Astrocyte of the cerebellum (primary cell): ENCODE measurements around the gene EFL1.
"Not testable (repeated sequence)": the region's sequence is repeated elsewhere in the genome, so short reads cannot be mapped to it uniquely, and the experiment has no call there.

Experiments used
- DNase-seq: peaks from one replicate; pipeline ENCODE4 v3.0.0-alpha.2; 2011; ENCODE audit warnings: low read depth
- H3K4me3 ChIP-seq: 2 replicates; pipeline ENCODE4 v1.5.1; 2011; ENCODE audit warnings: mild to moderate bottlenecking, low read depth, low read length, moderate library complexity
- in situ Hi-C: cut with HindIII; loops from 2 replicates; pipeline ENCODE4 v1.10.0; 2017; ENCODE audit warnings: low sequenced_read_pairs
- TF ChIP-seq, protein P1 (sequence below): IDR thresholded peaks from 2 replicates; pipeline ENCODE4 v1.5.1; 2012; ENCODE audit warnings: low read length, low read depth, moderate library complexity, mild to moderate bottlenecking; ENCODE audit errors: missing control alignments

Gene EFL1

DNA sequence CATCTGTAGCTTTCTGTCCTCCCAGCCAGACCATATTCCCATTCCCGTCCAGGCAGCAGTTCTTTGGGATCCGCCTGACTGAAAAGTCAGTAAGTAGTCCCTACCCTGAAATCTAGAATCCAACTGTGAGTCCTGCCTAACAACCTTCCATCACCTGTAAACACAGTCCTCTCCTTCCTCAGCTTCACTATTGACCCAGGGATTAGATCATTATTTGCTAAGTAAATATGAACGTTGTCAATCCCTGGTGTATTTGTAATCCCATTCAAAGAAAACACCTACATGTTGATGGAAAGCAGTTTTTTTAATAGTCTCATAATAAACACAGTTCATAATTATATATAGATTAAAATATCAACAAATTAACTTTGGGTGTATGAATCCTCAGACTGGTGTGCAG, 816 bp upstream of the EFL1 start:
- peak overlapping the region; percentile 85 for H3K4me3 ChIP-seq
- TF ChIP-seq, protein P1, sequence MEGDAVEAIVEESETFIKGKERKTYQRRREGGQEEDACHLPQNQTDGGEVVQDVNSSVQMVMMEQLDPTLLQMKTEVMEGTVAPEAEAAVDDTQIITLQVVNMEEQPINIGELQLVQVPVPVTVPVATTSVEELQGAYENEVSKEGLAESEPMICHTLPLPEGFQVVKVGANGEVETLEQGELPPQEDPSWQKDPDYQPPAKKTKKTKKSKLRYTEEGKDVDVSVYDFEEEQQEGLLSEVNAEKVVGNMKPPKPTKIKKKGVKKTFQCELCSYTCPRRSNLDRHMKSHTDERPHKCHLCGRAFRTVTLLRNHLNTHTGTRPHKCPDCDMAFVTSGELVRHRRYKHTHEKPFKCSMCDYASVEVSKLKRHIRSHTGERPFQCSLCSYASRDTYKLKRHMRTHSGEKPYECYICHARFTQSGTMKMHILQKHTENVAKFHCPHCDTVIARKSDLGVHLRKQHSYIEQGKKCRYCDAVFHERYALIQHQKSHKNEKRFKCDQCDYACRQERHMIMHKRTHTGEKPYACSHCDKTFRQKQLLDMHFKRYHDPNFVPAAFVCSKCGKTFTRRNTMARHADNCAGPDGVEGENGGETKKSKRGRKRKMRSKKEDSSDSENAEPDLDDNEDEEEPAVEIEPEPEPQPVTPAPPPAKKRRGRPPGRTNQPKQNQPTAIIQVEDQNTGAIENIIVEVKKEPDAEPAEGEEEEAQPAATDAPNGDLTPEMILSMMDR, result no peak
- in situ Hi-C loops, result no loop called here
- no peak for DNase-seq

DNA sequence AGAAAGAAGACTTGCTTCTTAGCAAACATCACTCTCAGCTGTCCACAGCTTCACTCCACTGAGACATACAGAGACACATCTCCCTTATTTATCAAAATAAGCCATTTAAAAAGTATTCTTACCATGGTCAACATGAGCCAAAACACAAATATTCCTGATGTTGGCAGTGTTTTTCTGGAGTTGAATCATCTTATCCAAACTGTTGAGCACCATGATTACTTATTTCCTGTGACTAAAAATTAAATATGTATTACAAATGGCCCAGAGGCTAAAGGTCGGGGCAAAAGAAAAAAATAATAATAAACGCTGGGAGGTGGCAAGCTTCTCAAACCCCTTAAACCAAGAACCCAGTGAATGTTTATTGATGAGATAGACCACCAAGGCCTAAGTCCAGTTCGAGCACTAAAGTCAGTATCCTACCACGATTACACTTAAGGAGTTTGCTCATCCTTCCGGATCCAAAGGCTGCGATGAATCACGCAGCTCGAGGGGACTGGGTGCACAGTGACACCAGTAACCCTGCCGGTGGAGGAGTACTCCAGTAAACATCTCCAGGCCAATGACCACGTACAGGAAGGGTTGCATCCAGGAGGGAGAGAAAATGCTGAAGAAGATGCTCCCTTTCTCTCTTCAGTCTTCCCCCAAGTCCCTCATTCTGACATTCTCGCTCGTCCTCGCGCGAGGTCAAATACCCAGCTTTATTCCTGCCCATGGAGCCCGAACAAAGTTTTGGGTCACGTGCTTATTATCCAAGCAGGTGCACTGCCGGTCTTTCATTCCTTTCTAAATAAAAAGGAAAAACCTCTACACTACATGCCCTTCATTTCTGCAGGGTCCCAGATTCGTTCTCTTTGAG, 740 bp downstream of the EFL1 start:
- peak overlapping the region; percentile 85 for H3K4me3 ChIP-seq
- in situ Hi-C loops, DNase-seq: not testable (repeated sequence)

DNA sequence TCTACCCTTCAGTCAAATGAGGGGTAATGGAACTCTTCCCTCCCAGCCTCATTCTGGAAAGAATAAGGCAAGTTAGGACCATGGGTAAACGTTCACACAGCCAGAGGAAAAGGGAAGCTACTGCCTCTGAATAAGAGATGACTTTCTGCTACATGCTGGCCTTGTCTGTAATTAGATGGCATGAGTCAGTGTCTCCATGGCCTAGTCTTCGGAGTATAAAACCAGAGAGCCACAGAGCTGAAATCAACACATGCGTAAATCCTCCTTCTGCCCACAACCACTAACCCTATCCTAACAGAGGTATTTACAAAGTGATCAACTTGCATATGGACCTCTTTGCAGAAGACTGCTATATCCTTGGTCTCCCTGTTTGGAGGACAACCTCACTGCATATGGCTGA, 14.3 kb downstream of the EFL1 start:
- DNase-seq, H3K4me3 ChIP-seq, in situ Hi-C loops: not testable (repeated sequence)

DNA sequence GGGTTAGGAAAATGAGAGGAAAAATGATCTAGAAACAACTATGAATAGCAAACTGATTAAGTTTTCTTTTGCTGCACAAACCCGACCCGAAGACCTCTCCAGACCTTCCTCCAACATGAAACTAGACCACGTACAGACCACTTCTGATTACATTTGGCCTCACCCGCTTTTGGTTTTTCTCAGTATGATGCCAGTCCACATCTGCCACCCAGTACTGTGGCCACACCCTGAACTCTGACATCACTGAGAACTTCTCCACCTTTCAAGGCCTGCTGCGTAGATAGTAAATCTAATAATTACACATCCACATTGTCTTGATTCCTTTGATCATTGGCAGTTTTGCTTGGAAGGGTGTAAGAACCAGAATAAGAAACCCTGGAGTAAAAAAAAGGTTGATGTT, 16.6 kb downstream of the EFL1 start:
- H3K4me3 ChIP-seq, DNase-seq, in situ Hi-C loops: not testable (repeated sequence)

DNA sequence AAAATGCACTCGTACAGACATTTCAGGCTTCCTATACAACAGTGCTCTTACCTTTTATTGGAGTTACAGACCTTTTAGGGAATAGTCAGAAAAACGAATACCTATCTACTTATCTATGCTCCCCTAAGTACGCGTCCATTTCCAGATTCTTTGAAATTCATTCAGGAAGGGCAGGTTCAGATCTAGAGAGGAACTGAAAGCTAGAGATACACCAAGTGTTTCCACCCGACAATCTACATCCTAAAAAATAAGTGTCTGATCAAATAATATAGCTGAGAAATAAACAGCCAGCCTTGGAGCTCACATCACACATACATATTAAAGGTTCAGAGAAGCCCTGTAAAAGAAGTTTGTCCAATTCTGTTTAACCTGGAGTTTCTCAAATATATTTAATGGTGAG, 18.9 kb downstream of the EFL1 start:
- H3K4me3 ChIP-seq, DNase-seq, in situ Hi-C loops: not testable (repeated sequence)

DNA sequence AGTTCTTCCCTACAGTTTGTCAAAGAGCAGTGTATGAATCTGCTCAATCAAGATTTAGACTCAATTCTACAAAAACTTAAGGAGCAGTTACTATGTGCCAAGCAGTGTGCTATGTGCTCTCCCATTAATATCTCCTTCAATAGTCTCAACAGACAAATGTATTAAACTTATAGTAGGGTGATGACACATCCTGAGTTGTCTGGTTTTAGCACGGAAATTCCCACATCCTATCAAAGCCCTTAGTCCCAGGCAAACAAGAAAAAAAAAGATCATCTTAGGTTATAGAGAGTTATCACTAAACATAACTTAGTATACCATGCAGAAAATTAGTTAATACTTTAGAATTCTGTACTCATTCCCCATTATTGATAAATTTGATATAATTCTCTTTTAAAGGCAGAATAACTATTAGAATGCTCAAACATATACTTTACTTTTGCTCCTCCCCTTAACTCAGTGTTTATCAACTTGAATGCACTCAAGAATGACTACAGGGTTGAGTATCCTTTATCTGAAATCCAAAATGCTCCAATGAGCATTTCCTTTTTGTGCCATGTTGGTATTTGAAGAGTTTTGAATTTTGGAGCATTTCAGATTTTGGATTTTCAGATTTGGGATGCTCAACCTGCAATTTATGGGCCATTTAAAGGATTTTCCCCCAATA, 20.6 kb downstream of the EFL1 start:
- H3K4me3 ChIP-seq, in situ Hi-C loops, DNase-seq: not testable (repeated sequence)

DNA sequence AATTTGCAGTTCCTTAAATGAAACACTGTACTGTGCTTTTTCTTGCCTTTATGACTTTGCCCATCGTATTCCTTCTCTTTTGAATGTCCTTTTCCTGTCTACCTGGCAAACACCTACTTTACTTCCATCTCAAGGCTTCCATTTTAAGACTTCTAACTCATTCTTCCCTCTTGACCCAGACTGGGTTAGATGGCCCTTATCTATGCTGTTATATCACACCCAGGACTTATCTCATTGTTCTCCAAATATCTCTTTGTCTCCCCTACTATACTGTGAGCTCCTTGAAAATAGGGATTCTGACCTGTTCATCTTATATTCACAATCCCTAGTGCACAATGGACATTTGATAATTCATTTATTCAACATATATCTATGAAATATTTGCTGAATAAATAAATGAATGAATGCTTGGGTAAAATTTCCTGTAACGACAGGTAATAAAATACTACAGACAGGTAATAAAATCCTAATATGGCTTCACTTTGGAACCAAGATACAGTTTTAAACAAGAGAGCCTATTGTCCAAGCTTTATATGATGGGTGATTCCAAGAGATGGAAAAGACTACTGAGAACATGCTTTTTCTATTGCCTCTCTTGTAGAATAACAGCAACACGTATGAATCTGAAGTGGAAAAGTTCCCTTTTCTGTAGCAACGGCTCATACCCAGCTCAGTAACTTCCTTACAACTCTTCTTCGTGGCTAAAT, 22.7 kb downstream of the EFL1 start:
- DNase-seq, result no peak
- in situ Hi-C loops, result no loop called here

DNA sequence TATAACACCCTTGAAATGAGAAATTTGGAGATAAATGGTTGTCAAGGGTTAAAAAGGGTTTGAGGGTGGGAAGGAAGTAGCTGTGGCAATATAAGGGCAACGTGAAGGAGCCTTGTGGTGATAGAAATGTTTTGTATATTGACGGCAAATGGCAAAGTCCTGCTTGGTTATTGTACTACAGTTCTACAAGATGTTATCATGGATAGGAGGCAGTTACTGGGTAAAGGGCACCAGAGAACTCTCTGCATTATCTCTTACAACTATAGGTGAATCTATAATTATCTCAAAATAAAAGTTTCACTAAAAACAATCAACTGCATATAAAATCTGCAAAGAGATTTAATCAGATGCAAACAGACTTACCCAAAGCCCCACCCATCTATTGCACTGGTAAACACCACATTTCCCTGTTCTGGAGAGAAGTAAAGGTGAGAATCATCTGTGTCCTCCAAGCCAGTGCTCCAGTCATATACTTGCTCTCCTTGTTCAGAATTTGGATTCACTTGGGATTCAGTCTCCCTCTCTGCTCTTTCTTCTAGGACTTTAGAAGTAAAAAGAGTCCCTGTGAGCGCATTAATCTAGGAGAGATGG, 24.5 kb downstream of the EFL1 start:
- DNase-seq, in situ Hi-C loops, H3K4me3 ChIP-seq: not testable (repeated sequence)

More for the DNA sequence above, 22.7 kb downstream of the EFL1 start:
- TF ChIP-seq, protein P1, result no peak
- H3K4me3 ChIP-seq, result no peak overlapping the region

DNA sequence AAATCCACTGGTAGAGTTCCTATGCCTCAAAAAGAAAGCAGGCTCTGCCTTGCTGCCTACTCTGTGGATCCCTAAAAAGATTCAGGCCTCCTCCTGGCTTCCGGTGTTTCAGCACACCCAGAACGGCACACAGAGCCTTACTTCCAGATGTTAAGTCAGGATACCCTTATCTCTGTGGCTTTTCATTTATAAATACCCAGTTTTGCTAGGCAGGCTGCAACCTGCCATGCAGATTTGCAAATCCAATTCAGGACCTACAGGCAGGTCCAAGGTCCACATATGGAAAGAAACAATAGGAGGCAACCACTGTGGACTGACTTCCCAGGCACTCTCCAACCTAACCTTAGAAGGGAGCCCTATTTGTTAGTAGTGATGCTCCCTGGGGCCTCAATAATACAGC, 30.7 kb downstream of the EFL1 start:
- DNase-seq, result no peak
- in situ Hi-C loops, result no loop called here
- TF ChIP-seq, protein P1, result no peak
- no peak overlapping the region for H3K4me3 ChIP-seq
